Neuronal stem cell (in vitro differentiated cells): ENCODE measurements around the gene PNCK.

ENCODE experiments used
- DNase-seq: peaks from one replicate; pipeline ENCODE4 v3.0.0-alpha.2; 2013; ENCODE audit warnings: low spot score
- H2AFZ ChIP-seq: one replicate; pipeline ENCODE4 v1.6.1; 2013; ENCODE audit warnings: mild to moderate bottlenecking, low read length, inconsistent platforms
- H2AK5ac ChIP-seq: 2 replicates; pipeline ENCODE4 v1.6.1; 2013; ENCODE audit warnings: low read depth, mild to moderate bottlenecking, inconsistent platforms, low read length, moderate library complexity, mixed read lengths
- H2BK120ac ChIP-seq: 2 replicates; pipeline ENCODE4 v1.6.1; 2013; ENCODE audit warnings: low read depth, mild to moderate bottlenecking, inconsistent platforms, low read length, moderate library complexity, mixed read lengths
- H2BK12ac ChIP-seq: one replicate; pipeline ENCODE4 v1.6.1; 2013; ENCODE audit warnings: low read length, inconsistent platforms
- H2BK15ac ChIP-seq: 2 replicates; pipeline ENCODE4 v1.6.1; 2013; ENCODE audit warnings: mild to moderate bottlenecking, low read length, inconsistent platforms, mixed read lengths
- H2BK5ac ChIP-seq: one replicate; pipeline ENCODE4 v1.6.1; 2013; ENCODE audit warnings: inconsistent platforms, mild to moderate bottlenecking, low read length, moderate library complexity
- H3K14ac ChIP-seq: one replicate; pipeline ENCODE4 v1.6.1; 2013; ENCODE audit warnings: low read length, inconsistent platforms
- H3K18ac ChIP-seq: 2 replicates; pipeline ENCODE4 v1.6.1; 2013; ENCODE audit warnings: low read length, inconsistent platforms
- H3K23ac ChIP-seq: 2 replicates; pipeline ENCODE4 v1.6.1; 2013; ENCODE audit warnings: low read depth, mild to moderate bottlenecking, mixed read lengths, low read length, inconsistent platforms; ENCODE audit not compliant: poor library complexity
- H3K27ac ChIP-seq: replicated peaks from 3 replicates; pipeline ENCODE4 v1.5.1; 2013; ENCODE audit warnings: low read length, inconsistent platforms
- H3K27me3 ChIP-seq, 3 experiments: 2 replicates each; pipeline ENCODE4 v1.6.1; 2013; ENCODE audit warnings: low read length in 3 of 3, mild to moderate bottlenecking in 2 of 3, inconsistent platforms in 1 of 3, low read depth in 1 of 3, mixed read lengths in 1 of 3, moderate library complexity in 1 of 3; ENCODE audit not compliant: control insufficient read depth in 3 of 3, insufficient read depth in 3 of 3
- H3K36me3 ChIP-seq, 2 donors: replicated peaks in 1 of 2; 2 replicates each; pipeline ENCODE4 v1.6.1; 2013; ENCODE audit warnings: low read length in 2 of 2; ENCODE audit not compliant: control insufficient read depth in 2 of 2, insufficient read depth in 2 of 2
- H3K4ac ChIP-seq: 2 replicates; pipeline ENCODE4 v1.6.1; 2013; ENCODE audit warnings: inconsistent platforms, mild to moderate bottlenecking, low read length, moderate library complexity
- H3K4me1 ChIP-seq, 2 donors: 1 replicate in 1 of 2; 2 replicates in 1 of 2; pipeline ENCODE4 v1.6.1; 2013; ENCODE audit warnings: low read length in 2 of 2, low read depth in 1 of 2; ENCODE audit not compliant: control insufficient read depth in 2 of 2, insufficient read depth in 1 of 2
- H3K4me2 ChIP-seq: one replicate; pipeline ENCODE4 v1.6.1; 2013; ENCODE audit warnings: mild to moderate bottlenecking, low read length, inconsistent platforms; ENCODE audit not compliant: insufficient read depth, poor library complexity, severe bottlenecking
- H3K4me3 ChIP-seq, 2 donors: 2 replicates each; pipeline ENCODE4 v1.5.1; 2013; ENCODE audit warnings: low read length in 2 of 2, mild to moderate bottlenecking in 2 of 2, inconsistent platforms in 1 of 2, moderate library complexity in 1 of 2
- H3K79me1 ChIP-seq: one replicate; pipeline ENCODE4 v1.6.1; 2013; ENCODE audit warnings: low read depth, mild to moderate bottlenecking, inconsistent platforms, low read length, moderate library complexity
- H3K9ac ChIP-seq: one replicate; pipeline ENCODE4 v1.6.1; 2013; ENCODE audit warnings: mild to moderate bottlenecking, low read depth, low read length, inconsistent platforms; ENCODE audit not compliant: poor library complexity
- H3K9me3 ChIP-seq, 2 donors: replicated peaks in 1 of 2; 2 replicates each; pipeline versions ENCODE3 to v1.6.1; 2013; ENCODE audit warnings: low read length in 2 of 2, mild to moderate bottlenecking in 2 of 2, inconsistent platforms in 1 of 2, low read depth in 1 of 2, mixed read lengths in 1 of 2, moderate library complexity in 1 of 2; ENCODE audit not compliant: control insufficient read depth in 2 of 2, insufficient read depth in 1 of 2
- H4K8ac ChIP-seq: one replicate; pipeline ENCODE4 v1.6.1; 2013; ENCODE audit warnings: low read depth, mild to moderate bottlenecking, inconsistent platforms, low read length, moderate library complexity
- H4K91ac ChIP-seq: one replicate; pipeline ENCODE4 v1.6.1; 2013; ENCODE audit warnings: low read length, low read depth, mild to moderate bottlenecking, inconsistent platforms; ENCODE audit not compliant: poor library complexity
- WGBS, 2 donors: extraction: QIAGEN DNeasy Blood & Tissue Kit; methylation state at CpG; one replicate each; pipeline ENCODE4 v1.1.7; 2013; ENCODE audit warnings: missing lambda C conversion rate in 2 of 2, mixed read lengths in 1 of 2; ENCODE audit not compliant: insufficient read length in 2 of 2, insufficient replicate concordance in 1 of 2; ENCODE audit errors: extremely low coverage in 2 of 2; 5-methylcytosine and 5-hydroxymethylcytosine counted together

Gene PNCK

GRCh38 chrX:153717445-153717844 lies 43.8 kb upstream of the PNCK start:
- no peak overlapping the region for H3K4ac ChIP-seq
- H3K27ac ChIP-seq: no peak overlapping the region
- H3K9me3 ChIP-seq: no peaks in the 10 kb centered on the region
- WGBS, 2 donors: no CpG with 5 or more reads among the region's 9 CpGs
- H2BK15ac ChIP-seq: no peak overlapping the region
- no peak overlapping the region for H3K23ac ChIP-seq
- no peak overlapping the region for H2AFZ ChIP-seq
- H2AK5ac ChIP-seq: no peak overlapping the region
- H3K4me1 ChIP-seq: no peaks in the 10 kb centered on the region
- H4K8ac ChIP-seq: no peak overlapping the region
- peaks cover 29 to 83% of the 10 kb centered on the region in 2 donors for H3K36me3 ChIP-seq
- no peak overlapping the region for H3K18ac ChIP-seq
- H3K4me2 ChIP-seq: no peak overlapping the region
- H2BK12ac ChIP-seq: no peak overlapping the region
- no peak overlapping the region for H4K91ac ChIP-seq
- H3K9ac ChIP-seq: no peak overlapping the region
- H3K79me1 ChIP-seq: no peaks in the 10 kb centered on the region
- no peak overlapping the region for H3K4me3 ChIP-seq
- H2BK5ac ChIP-seq: no peak overlapping the region
- no peak overlapping the region for H2BK120ac ChIP-seq
- no peak for DNase-seq
- H3K27me3 ChIP-seq: peaks cover 0 to 7% (median 0%) of the 10 kb centered on the region in 3 experiments
- no peak overlapping the region for H3K14ac ChIP-seq

GRCh38 chrX:153714256-153714655 lies 40.6 kb upstream of the PNCK start:
- no peak overlapping the region for H2BK120ac ChIP-seq
- no peak overlapping the region for H2AFZ ChIP-seq
- H2AK5ac ChIP-seq: no peak overlapping the region
- no peak overlapping the region for H4K91ac ChIP-seq
- no peak overlapping the region for H3K4ac ChIP-seq
- no peaks in the 10 kb centered on the region for H3K9me3 ChIP-seq
- no peak overlapping the region for H2BK5ac ChIP-seq
- H3K18ac ChIP-seq: no peak overlapping the region
- no peak overlapping the region for H4K8ac ChIP-seq
- peaks cover 0 to 2% (median 0%) of the 10 kb centered on the region in 3 experiments for H3K27me3 ChIP-seq
- no peak overlapping the region for H3K4me2 ChIP-seq
- no peaks in the 10 kb centered on the region for H3K4me1 ChIP-seq
- no peak overlapping the region for H3K27ac ChIP-seq
- no CpG with 5 or more reads among the region's 3 CpGs for WGBS, 2 donors
- no peak overlapping the region for H3K4me3 ChIP-seq
- no peak overlapping the region for H3K23ac ChIP-seq
- no peak overlapping the region for H3K9ac ChIP-seq
- H3K14ac ChIP-seq: no peak overlapping the region
- no peaks in the 10 kb centered on the region for H3K79me1 ChIP-seq
- no peak overlapping the region for H2BK15ac ChIP-seq
- H2BK12ac ChIP-seq: no peak overlapping the region
- peaks cover 20 to 67% of the 10 kb centered on the region in 2 donors for H3K36me3 ChIP-seq
- no peak for DNase-seq

- no peak overlapping the region for H4K8ac ChIP-seq
- H3K36me3 ChIP-seq: peaks cover 13 to 31% of the 10 kb centered on the region in 2 donors
- no peak overlapping the region for H2AK5ac ChIP-seq
- no peak overlapping the region for H2BK5ac ChIP-seq
- no peak overlapping the region for H2AFZ ChIP-seq
- no peak overlapping the region for H3K4me2 ChIP-seq
- no peak overlapping the region for H3K4me3 ChIP-seq
- no peaks in the 10 kb centered on the region for H3K4me1 ChIP-seq
- no peaks in the 10 kb centered on the region for H3K9me3 ChIP-seq
- H3K4ac ChIP-seq: no peak overlapping the region
- H3K79me1 ChIP-seq: peaks cover 2% of the 10 kb centered on the region
- no peak for DNase-seq
- no peak overlapping the region for H2BK15ac ChIP-seq
- H3K27me3 ChIP-seq: peaks cover 0 to 2% (median 0%) of the 10 kb centered on the region in 3 experiments
- H3K18ac ChIP-seq: no peak overlapping the region
- no peak overlapping the region for H3K23ac ChIP-seq
- H3K14ac ChIP-seq: no peak overlapping the region
- H3K27ac ChIP-seq: no peak overlapping the region
- H2BK120ac ChIP-seq: no peak overlapping the region
- no peak overlapping the region for H3K9ac ChIP-seq
- WGBS, 2 donors: no CpG with 5 or more reads among the region's 27 CpGs
- H4K91ac ChIP-seq: no peak overlapping the region
- no peak overlapping the region for H2BK12ac ChIP-seq
These were observed 36.4 kb upstream of the PNCK start for GRCh38 chrX:153709726-153710674.

GRCh38 chrX:153708415-153708814 lies 34.8 kb upstream of the PNCK start:
- Histone ChIP-seq H3K4me3 (no peak overlapping the region), H3K27ac (no peak overlapping the region), H2AK5ac (no peak overlapping the region), H3K9me3 (no peaks in the 10 kb centered on the region), H3K4ac (no peak overlapping the region), H2BK5ac (no peak overlapping the region), H3K79me1 (peaks cover 2% of the 10 kb centered on the region), H2BK12ac (no peak overlapping the region), H3K27me3 (peaks cover 0 to 6% (median 0%) of the 10 kb centered on the region in 3 experiments), H3K4me2 (no peak overlapping the region), H3K18ac (no peak overlapping the region), H3K36me3 (peaks cover 3 to 31% of the 10 kb centered on the region in 2 donors), H3K23ac (no peak overlapping the region), H4K8ac (no peak overlapping the region), H3K4me1 (no peaks in the 10 kb centered on the region), H4K91ac (no peak overlapping the region), H2AFZ (no peak overlapping the region), H2BK120ac (no peak overlapping the region), H3K14ac (no peak overlapping the region), H2BK15ac (no peak overlapping the region), H3K9ac (no peak overlapping the region)
- DNase-seq: no peak
- WGBS, 2 donors: no CpG with 5 or more reads among the region's 13 CpGs
